Measurements from ENCODE around the gene GPR42.
"Not testable (repeated sequence)": the region's sequence is repeated elsewhere in the genome, so short reads cannot be mapped to it uniquely, and the experiment has no call there.

DNA sequence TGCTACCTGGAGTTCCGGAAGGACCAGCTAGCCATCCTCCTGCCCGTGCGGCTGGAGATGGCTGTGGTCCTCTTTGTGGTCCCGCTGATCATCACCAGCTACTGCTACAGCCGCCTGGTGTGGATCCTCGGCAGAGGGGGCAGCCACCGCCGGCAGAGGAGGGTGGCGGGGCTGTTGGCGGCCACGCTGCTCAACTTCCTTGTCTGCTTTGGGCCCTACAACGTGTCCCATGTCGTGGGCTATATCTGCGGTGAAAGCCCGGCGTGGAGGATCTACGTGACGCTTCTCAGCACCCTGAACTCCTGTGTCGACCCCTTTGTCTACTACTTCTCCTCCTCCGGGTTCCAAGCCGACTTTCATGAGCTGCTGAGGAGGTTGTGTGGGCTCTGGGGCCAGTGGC lies 11.5 kb upstream of the GPR42 start:
- TF ChIP-seq, protein P1, sequence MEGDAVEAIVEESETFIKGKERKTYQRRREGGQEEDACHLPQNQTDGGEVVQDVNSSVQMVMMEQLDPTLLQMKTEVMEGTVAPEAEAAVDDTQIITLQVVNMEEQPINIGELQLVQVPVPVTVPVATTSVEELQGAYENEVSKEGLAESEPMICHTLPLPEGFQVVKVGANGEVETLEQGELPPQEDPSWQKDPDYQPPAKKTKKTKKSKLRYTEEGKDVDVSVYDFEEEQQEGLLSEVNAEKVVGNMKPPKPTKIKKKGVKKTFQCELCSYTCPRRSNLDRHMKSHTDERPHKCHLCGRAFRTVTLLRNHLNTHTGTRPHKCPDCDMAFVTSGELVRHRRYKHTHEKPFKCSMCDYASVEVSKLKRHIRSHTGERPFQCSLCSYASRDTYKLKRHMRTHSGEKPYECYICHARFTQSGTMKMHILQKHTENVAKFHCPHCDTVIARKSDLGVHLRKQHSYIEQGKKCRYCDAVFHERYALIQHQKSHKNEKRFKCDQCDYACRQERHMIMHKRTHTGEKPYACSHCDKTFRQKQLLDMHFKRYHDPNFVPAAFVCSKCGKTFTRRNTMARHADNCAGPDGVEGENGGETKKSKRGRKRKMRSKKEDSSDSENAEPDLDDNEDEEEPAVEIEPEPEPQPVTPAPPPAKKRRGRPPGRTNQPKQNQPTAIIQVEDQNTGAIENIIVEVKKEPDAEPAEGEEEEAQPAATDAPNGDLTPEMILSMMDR (IDR thresholded peaks at IDR 0.05 in 8 of 11, conservative IDR thresholded peaks at IDR 0.05 in 3 of 11) = not testable (repeated sequence)
- TF ChIP-seq POLR2A, POLR2AphosphoS5 (IDR thresholded peaks at IDR 0.05): not testable (repeated sequence)

All from spleen (tissue), 7 donors.